GM21723 (cell line): ENCODE results near the gene RNMT.
"Not testable (repeated sequence)": the region's sequence is repeated elsewhere in the genome, so short reads cannot be mapped to it uniquely, and the experiment has no call there.

Experiments used
- ATAC-seq: cut with Tn5 transposase; IDR thresholded peaks from one replicate; pipeline ENCODE4 v1.9.1; 2021; ENCODE audit warnings: mild to moderate bottlenecking, moderate library complexity; ENCODE audit not compliant: unreplicated experiment

The RNMT gene

GRCh38 chr18:13730481-13730880 is 4.0 kb downstream of the RNMT start:
- no peak for ATAC-seq

- no peak for ATAC-seq
These were observed 9.2 kb downstream of the RNMT start for GRCh38 chr18:13735681-13736080.

- ATAC-seq = no peak
These were observed 19.2 kb downstream of the RNMT start for GRCh38 chr18:13745696-13746095.

- no peak for ATAC-seq
These were observed 20.2 kb downstream of the RNMT start for GRCh38 chr18:13746633-13747032.

- not testable (repeated sequence) for ATAC-seq
These were observed 25.1 kb downstream of the RNMT start for GRCh38 chr18:13751599-13751998.

GRCh38 chr18:13756261-13756660 is 29.8 kb downstream of the RNMT start:
- no peak for ATAC-seq

- no peak for ATAC-seq
These were observed 30.2 kb downstream of the RNMT start for GRCh38 chr18:13756671-13757070.

- ATAC-seq = no peak
These were observed 32.1 kb downstream of the RNMT start for GRCh38 chr18:13758622-13759021.

- no peak for ATAC-seq
These were observed 33.6 kb downstream of the RNMT start for GRCh38 chr18:13760047-13760446.

- no peak for ATAC-seq
These were observed 36.4 kb downstream of the RNMT start for GRCh38 chr18:13762690-13763439.

- no peak for ATAC-seq
These were observed 48.6 kb downstream of the RNMT start for GRCh38 chr18:13775058-13775457.

GRCh38 chr18:13791181-13791580 is 64.7 kb downstream of the RNMT start:
- no peak for ATAC-seq

- ATAC-seq = no peak
These were observed 67.3 kb downstream of the RNMT start for GRCh38 chr18:13793819-13794218.

GRCh38 chr18:13796515-13796914 is 70.0 kb downstream of the RNMT start:
- ATAC-seq = no peak

- no peak for ATAC-seq
These were observed 70.7 kb downstream of the RNMT start for GRCh38 chr18:13797157-13797611.

GRCh38 chr18:13799396-13799795 is 72.9 kb downstream of the RNMT start:
- no peak for ATAC-seq

- peak; percentile 66 for ATAC-seq
These were observed 74.2 kb downstream of the RNMT start for GRCh38 chr18:13800505-13801259.

- ATAC-seq = no peak
These were observed 74.8 kb downstream of the RNMT start for GRCh38 chr18:13801260-13801601.

- ATAC-seq = no peak
These were observed 77.8 kb downstream of the RNMT start for GRCh38 chr18:13804305-13804704.

- no peak for ATAC-seq
These were observed 82.0 kb downstream of the RNMT start for GRCh38 chr18:13808294-13809042.

- ATAC-seq = no peak
These were observed 82.6 kb downstream of the RNMT start for GRCh38 chr18:13809043-13809430.
